Esophagus squamous epithelium (tissue), 5 donors: ENCODE measurements around the gene PROS1. TPM values are rescaled to one million over a fixed set of nuclear protein-coding genes. Genes with fewer than 3 reads are reported as not detected.
"Not testable (repeated sequence)": the region's sequence is repeated elsewhere in the genome, so short reads cannot be mapped to it uniquely, and the experiment has no call there.

Experiments used
- DNase-seq: peaks from one replicate; lab custom pipeline; 2025; lab: John Stamatoyannopoulos, UW
- H3K27ac ChIP-seq, 4 donors: fragments of 200-600 bp; sonication (generic); one replicate each; pipeline ENCODE4 v1.5.1; 2016 to 2019; ENCODE audit warnings: mild to moderate bottlenecking in 1 of 4
- H3K27me3 ChIP-seq, 4 donors: fragments of 200-600 bp; sonication (generic); 1 replicate in 3 of 4; 2 replicates in 1 of 4; pipeline versions ENCODE4 v1.5.1 to v1.6.0; 2017 to 2021; ENCODE audit warnings: antibody characterized with exemption in 1 of 4
- H3K36me3 ChIP-seq, 3 donors: fragments of 200-600 bp; sonication (generic); one replicate each; pipeline ENCODE4 v1.5.1; 2016 to 2019
- H3K4me1 ChIP-seq, 3 donors: fragments of 200-600 bp; sonication (generic); one replicate each; pipeline ENCODE4 v1.5.1; 2017 to 2019
- H3K4me3 ChIP-seq, 4 donors: fragments of 200-600 bp; sonication (generic); 1 replicate in 3 of 4; 2 replicates in 1 of 4; pipeline ENCODE4 v1.5.1; 2016 to 2019; ENCODE audit warnings: mild to moderate bottlenecking in 2 of 4, moderate library complexity in 1 of 4
- H3K9me3 ChIP-seq, 3 donors: fragments of 200-600 bp; sonication (generic); one replicate each; pipeline ENCODE4 v1.5.1; 2016 to 2019
- POLR2A ChIP-seq, 4 donors: fragments of 450-650 bp; IDR thresholded peaks; one replicate each; pipeline ENCODE4 v1.6.1; 2017; ENCODE audit warnings: antibody characterized with exemption in 4 of 4, mild to moderate bottlenecking in 4 of 4, moderate library complexity in 3 of 4
- WGBS, 2 donors: methylation state at CpG; one replicate each; pipeline ENCODE4 v1.1.5; 2018; 5-methylcytosine and 5-hydroxymethylcytosine counted together
- intact Hi-C: fragments of 100-400 bp; cut with DNase I; formaldehyde crosslinking; loops from one replicate; pipeline ENCODE4 v1.15.0; 2022
- total RNA-seq, 4 donors: library from RNA; depleted of rRNA; stranded (reverse); fragments of >200 nt; gene quantifications; one replicate each; pipeline ENCODE4 v1.1.0, GENCODE V29; 2016
- TF ChIP-seq, protein P1 (sequence below), 6 experiments: fragments of 450-650 bp in 4 of 6; fragments of 200-600 bp in 2 of 6; sonication (generic) in 2 of 6; IDR thresholded peaks; one replicate each; pipeline ENCODE4 v1.5.1; 2016 to 2019; ENCODE audit warnings: antibody characterized with exemption in 6 of 6, mild to moderate bottlenecking in 4 of 6, moderate library complexity in 4 of 6
- donor health status: DM: yes; HTN: yes; CAD: no.

Gene PROS1
- total RNA-seq, 4 donors from 2014 or later: 5.7 to 30.7 (median 19.1) TPM

DNA sequence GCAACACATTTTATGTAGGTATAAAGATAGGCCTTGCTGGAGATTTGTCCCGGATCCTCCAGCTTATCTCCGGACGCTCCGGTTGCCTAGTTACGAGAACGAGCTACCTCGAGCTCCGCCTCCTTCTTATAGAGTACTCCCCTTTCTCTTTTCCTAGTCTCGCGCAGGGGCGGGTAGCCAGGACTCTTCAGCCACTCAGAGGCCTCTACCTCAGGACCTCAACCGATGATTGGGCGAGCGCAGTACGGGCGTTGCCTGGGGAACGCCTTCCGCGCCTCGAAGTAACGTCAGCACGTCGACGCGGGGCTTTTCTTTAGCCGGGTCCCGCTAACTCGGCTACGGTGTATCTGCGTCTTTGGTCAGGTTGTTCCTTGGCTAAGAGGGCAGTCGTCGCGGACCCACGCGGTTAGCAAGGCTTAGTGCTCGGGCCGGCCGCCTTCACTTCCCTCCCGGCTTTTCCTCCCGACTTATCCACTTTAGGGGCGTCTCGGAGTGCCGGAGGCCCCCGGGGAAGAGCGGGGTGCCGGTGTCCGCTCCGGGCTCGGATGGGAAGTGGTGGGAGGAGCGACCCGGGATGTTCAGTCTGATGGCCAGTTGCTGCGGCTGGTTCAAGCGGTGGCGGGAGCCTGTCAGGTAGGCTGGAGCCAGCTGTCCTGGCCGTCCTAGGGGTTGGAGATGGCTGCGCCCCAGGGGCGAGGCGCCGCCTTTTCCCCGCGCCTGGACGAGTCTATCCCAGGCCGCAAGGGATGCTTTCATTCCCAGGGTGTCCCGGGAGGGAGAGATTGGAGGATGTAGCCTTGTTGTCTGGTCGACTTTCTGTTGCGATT, 6.4 kb upstream of the PROS1 start, which contains the start of gene ARL13B:
ARL13B (plus strand) TSS at position 306 of the 827 bp plus-strand sequence; CDS start at position 575, 269 bp downstream.
- Histone ChIP-seq H3K36me3 (no peaks in the 10 kb centered on the region), H3K27me3 (no peaks in the 10 kb centered on the region), H3K9me3 (no peaks in the 10 kb centered on the region), H3K27ac (peak within 1 kb of the TSS; percentile 93 to 97 (median 96)), H3K4me3 (peak within 1 kb of the TSS; percentile 78 to 97 (median 92)), H3K4me1 (peaks cover 0 to 19% (median 7%) of the 10 kb centered on the region in 3 donors)
- peak in 3 of 4 donors; percentile 10 to 78 (median 77) for TF ChIP-seq POLR2A (IDR thresholded peaks at IDR 0.05)
- TF ChIP-seq, protein P1, sequence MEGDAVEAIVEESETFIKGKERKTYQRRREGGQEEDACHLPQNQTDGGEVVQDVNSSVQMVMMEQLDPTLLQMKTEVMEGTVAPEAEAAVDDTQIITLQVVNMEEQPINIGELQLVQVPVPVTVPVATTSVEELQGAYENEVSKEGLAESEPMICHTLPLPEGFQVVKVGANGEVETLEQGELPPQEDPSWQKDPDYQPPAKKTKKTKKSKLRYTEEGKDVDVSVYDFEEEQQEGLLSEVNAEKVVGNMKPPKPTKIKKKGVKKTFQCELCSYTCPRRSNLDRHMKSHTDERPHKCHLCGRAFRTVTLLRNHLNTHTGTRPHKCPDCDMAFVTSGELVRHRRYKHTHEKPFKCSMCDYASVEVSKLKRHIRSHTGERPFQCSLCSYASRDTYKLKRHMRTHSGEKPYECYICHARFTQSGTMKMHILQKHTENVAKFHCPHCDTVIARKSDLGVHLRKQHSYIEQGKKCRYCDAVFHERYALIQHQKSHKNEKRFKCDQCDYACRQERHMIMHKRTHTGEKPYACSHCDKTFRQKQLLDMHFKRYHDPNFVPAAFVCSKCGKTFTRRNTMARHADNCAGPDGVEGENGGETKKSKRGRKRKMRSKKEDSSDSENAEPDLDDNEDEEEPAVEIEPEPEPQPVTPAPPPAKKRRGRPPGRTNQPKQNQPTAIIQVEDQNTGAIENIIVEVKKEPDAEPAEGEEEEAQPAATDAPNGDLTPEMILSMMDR (IDR thresholded peaks at IDR 0.05): no peak
- DNase-seq: peak; percentile 87
- 0% methylated on average over 19 to 38 of the region's 66 CpGs for WGBS, 2 donors
- intact Hi-C loops: no loop called here

DNA sequence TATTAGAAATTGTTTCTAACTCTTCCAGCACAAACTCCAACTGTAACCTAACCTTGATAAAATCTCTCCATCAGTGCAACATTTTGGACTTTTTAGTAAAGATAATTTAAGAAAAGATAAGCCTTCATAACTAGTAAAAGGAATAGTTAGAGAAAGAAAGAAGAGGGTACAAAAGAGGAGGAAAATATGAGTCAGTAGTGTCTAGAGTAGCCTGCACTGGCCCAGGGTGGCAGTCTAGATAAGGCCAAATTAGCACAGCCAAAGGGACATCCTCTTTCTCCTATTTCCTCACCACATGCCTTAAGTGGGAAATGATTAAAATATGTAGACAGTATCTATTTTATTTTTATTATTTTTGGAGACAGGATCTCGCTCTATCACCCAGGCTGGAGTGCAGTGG, 3.7 kb downstream of the PROS1 start:
- peaks cover 0 to 24% (median 0%) of the 10 kb centered on the region in 3 donors for H3K4me1 ChIP-seq
- DNase-seq: no peak
- H3K27ac ChIP-seq: no peak overlapping the region
- no peaks in the 10 kb centered on the region for H3K9me3 ChIP-seq
- H3K27me3 ChIP-seq: no peaks in the 10 kb centered on the region
- intact Hi-C loops: no loop called here
- WGBS, 2 donors: 89 to 90% methylated on average over 1 of the region's 1 CpG
- TF ChIP-seq POLR2A (IDR thresholded peaks at IDR 0.05): no peak
- TF ChIP-seq, protein P1 (IDR thresholded peaks at IDR 0.05): no peak
- H3K36me3 ChIP-seq: peaks cover 0 to 8% (median 0%) of the 10 kb centered on the region in 3 donors
- no peak overlapping the region for H3K4me3 ChIP-seq

DNA sequence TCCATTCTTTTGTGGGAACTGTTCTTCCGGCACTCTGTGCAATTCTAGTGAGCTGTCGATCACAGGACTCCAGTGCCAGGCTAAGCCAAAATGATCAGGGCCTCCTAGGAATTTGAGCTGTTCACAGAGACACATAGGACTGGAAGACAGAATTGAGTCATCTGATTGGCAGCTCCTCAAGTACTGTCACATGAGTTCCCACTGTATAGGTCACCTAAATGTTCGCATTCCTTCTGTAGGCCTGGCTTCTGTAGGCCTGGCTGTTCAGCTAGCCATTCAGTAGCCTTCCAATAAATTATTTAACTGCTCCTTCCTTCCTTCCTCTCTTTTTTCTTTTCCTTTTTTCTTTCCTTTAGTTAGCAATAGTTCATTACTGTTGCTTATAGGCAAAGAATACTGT, 4.3 kb downstream of the PROS1 start:
- WGBS, 2 donors: 63 to 67% methylated on average over 3 of the region's 3 CpGs
- intact Hi-C loops: no loop called here
- TF ChIP-seq, protein P1 (IDR thresholded peaks at IDR 0.05): no peak
- no peak for TF ChIP-seq POLR2A (IDR thresholded peaks at IDR 0.05)
- H3K4me3 ChIP-seq: no peak overlapping the region
- H3K36me3 ChIP-seq: peaks cover 0 to 8% (median 0%) of the 10 kb centered on the region in 3 donors
- H3K9me3 ChIP-seq: no peaks in the 10 kb centered on the region
- no peak for DNase-seq
- H3K27me3 ChIP-seq: no peaks in the 10 kb centered on the region
- no peak overlapping the region for H3K27ac ChIP-seq
- peaks cover 0 to 24% (median 0%) of the 10 kb centered on the region in 3 donors for H3K4me1 ChIP-seq

DNA sequence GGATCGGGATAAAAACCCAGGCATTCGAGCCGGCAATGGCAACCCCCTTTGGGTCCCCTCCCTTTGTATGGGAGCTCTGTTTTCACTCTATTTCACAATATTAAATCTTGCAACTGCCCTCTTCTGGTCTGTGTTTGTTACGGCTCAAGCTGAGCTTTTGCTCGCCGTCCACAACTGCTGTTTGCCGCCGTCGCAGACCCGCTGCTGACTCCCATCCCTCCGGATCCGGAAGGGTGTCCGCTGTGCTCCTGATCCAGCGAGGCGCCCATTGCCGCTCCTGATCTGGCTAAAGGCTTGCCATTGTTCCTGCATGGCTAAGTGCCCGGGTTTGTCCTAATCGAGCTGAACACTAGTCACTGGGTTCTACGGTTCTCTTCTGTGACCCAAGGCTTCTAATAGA, 8.6 kb downstream of the PROS1 start:
- H3K36me3 ChIP-seq, H3K27ac ChIP-seq, H3K4me3 ChIP-seq, intact Hi-C loops, H3K27me3 ChIP-seq, H3K4me1 ChIP-seq, H3K9me3 ChIP-seq, DNase-seq: not testable (repeated sequence)
- 92 to 97% methylated on average over 17 to 19 of the region's 19 CpGs for whole genome bisulfite sequencing, 2 donors

DNA sequence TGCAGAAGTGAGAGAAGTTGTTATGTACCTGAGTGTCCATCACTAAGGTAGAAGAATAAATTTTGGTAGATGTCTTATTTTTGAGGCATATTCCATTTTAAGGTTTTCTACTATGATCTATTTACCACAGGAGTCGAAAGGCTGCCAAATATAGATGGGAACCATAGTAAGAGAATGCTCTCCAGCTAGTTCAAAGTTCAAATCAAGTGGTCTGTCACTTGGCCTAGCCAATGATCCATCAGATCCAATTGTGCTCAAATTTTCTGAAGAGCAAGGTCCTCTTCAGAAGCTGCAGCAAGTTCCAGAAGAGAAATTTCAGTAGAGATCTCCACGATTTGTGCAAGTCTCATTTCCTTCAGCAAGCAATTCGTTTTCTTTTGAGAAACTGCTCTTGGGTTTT, 10.9 kb downstream of the PROS1 start:
- no peak overlapping the region for H3K27ac ChIP-seq
- H3K27me3 ChIP-seq: no peaks in the 10 kb centered on the region
- TF ChIP-seq POLR2A (IDR thresholded peaks at IDR 0.05): no peak
- TF ChIP-seq, protein P1 (IDR thresholded peaks at IDR 0.05): no peak
- H3K9me3 ChIP-seq: no peaks in the 10 kb centered on the region
- no peaks in the 10 kb centered on the region for H3K4me1 ChIP-seq
- WGBS, 2 donors: 72 to 76% methylated on average over 3 of the region's 3 CpGs
- no peak overlapping the region for H3K4me3 ChIP-seq
- peaks cover 0 to 8% (median 0%) of the 10 kb centered on the region in 3 donors for H3K36me3 ChIP-seq
- DNase-seq: no peak
- intact Hi-C loops: no loop called here
